C4-2B (cell line): ENCODE results near the gene DNAJC12.

ENCODE experiments used
- CTCF ChIP-seq: fragments of 450-650 bp; conservative IDR thresholded peaks from 2 replicates; pipeline ENCODE4 v1.5.1; 2017; ENCODE audit warnings: mild to moderate bottlenecking
- ZFX ChIP-seq: fragments of 450-650 bp; IDR thresholded peaks from 2 replicates; pipeline ENCODE4 v1.6.1; 2017

- no peak for TF ChIP-seq CTCF
- TF ChIP-seq ZFX: no peak
These were observed 54.2 kb downstream of the DNAJC12 start for GRCh38 chr10:67783606-67784294.
